Esophagus muscularis mucosa (tissue), 4 donors: ENCODE results near the gene ZG16. TPM values are rescaled to one million over a fixed set of nuclear protein-coding genes. Genes with fewer than 3 reads are reported as not detected.
"Not testable (repeated sequence)": the region's sequence is repeated elsewhere in the genome, so short reads cannot be mapped to it uniquely, and the experiment has no call there.

Experiments
- DNase-seq: peaks from one replicate; pipeline ENCODE4 v3.0.0-alpha.2; 2017; ENCODE audit errors: extremely low spot score
- H3K27ac ChIP-seq, 4 donors: fragments of 200-600 bp; sonication (generic); replicated peaks in 1 of 4; 1 replicate in 3 of 4; 2 replicates in 1 of 4; pipeline ENCODE4 v1.5.1; 2016 to 2019; ENCODE audit warnings: mild to moderate bottlenecking in 1 of 4
- H3K27me3 ChIP-seq, 4 donors: fragments of 200-600 bp; sonication (generic); one replicate each; pipeline versions ENCODE4 v1.5.1 to v1.6.0; 2016 to 2019
- H3K36me3 ChIP-seq, 4 donors: fragments of 200-600 bp; sonication (generic); one replicate each; pipeline ENCODE4 v1.5.1; 2016 to 2019
- H3K4me1 ChIP-seq, 4 donors: fragments of 200-600 bp; sonication (generic); one replicate each; pipeline ENCODE4 v1.5.1; 2016 to 2019
- H3K4me3 ChIP-seq, 4 donors: fragments of 200-600 bp; sonication (generic); 1 replicate in 2 of 4; 2 replicates in 2 of 4; pipeline ENCODE4 v1.5.1; 2016 to 2019; ENCODE audit warnings: mild to moderate bottlenecking in 4 of 4, moderate library complexity in 1 of 4
- H3K9me3 ChIP-seq, 4 donors: fragments of 200-600 bp; sonication (generic); 1 replicate in 3 of 4; 2 replicates in 1 of 4; pipeline ENCODE4 v1.5.1; 2016 to 2019
- EP300 ChIP-seq: sonication (generic); formaldehyde crosslinking; IDR thresholded peaks from one replicate; pipeline ENCODE4 v1.6.1; 2017; ENCODE audit warnings: antibody characterized with exemption
- POLR2A ChIP-seq: fragments of 450-650 bp; IDR thresholded peaks from one replicate; pipeline ENCODE4 v1.6.1; 2017; ENCODE audit warnings: antibody characterized with exemption, moderate library complexity, mild to moderate bottlenecking, low read depth
- POLR2AphosphoS5 ChIP-seq, 2 donors: sonication (generic); formaldehyde crosslinking; IDR thresholded peaks; one replicate each; pipeline ENCODE4 v1.6.1; 2017; ENCODE audit warnings: antibody characterized with exemption in 2 of 2
- WGBS: methylation state at CpG from one replicate; pipeline ENCODE4 v1.1.5; 2018; 5-methylcytosine and 5-hydroxymethylcytosine counted together
- intact Hi-C: fragments of 100-400 bp; cut with DNase I; formaldehyde crosslinking; loops from one replicate; pipeline ENCODE4 v1.15.1; 2023
- total RNA-seq, 4 donors: library from RNA; depleted of rRNA; stranded (reverse); fragments of >200 nt; gene quantifications; one replicate each; pipeline versions ENCODE4 v1.1.0 to v1.2.1, GENCODE V29; 2016
- TF ChIP-seq, protein P1 (sequence below), 3 experiments: fragments of 200-600 bp in 2 of 3; fragments of 450-650 bp in 1 of 3; sonication (generic) in 2 of 3; IDR thresholded peaks; one replicate each; pipeline ENCODE4 v1.5.1; 2017 to 2019; ENCODE audit warnings: antibody characterized with exemption in 3 of 3, mild to moderate bottlenecking in 2 of 3, moderate library complexity in 1 of 3

The ZG16 gene
- total RNA-seq, 4 donors from 2014 or later: 0.23 TPM; not detected in 3

DNA sequence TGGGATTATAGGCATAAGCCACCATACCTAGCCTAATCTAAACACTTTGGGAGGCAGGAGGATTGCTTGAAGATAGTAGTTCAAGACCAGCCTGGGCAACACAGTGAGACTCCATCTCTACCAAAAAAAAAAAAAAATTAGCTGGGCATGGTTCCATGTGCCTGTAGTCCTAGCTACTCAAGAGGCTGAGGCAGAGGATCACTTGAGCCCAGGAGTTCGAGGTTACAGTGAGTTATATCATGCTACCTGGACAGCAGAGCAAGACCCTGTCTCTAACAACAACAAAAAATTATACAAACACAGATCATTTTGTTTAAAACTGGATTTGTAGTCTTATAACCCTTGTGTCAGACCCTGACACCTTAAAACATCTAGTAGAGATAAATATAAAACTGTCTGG is 24.5 kb upstream of the ZG16 start:
- H3K27me3 ChIP-seq: no peaks in the 10 kb centered on the region
- DNase-seq: no peak
- H3K4me1 ChIP-seq: no peaks in the 10 kb centered on the region
- H3K27ac ChIP-seq: no peak overlapping the region
- no peak overlapping the region for H3K4me3 ChIP-seq
- TF ChIP-seq POLR2A (no peak), EP300 (no peak), POLR2AphosphoS5 (IDR thresholded peaks at IDR 0.05) (no peak)
- TF ChIP-seq, protein P1, sequence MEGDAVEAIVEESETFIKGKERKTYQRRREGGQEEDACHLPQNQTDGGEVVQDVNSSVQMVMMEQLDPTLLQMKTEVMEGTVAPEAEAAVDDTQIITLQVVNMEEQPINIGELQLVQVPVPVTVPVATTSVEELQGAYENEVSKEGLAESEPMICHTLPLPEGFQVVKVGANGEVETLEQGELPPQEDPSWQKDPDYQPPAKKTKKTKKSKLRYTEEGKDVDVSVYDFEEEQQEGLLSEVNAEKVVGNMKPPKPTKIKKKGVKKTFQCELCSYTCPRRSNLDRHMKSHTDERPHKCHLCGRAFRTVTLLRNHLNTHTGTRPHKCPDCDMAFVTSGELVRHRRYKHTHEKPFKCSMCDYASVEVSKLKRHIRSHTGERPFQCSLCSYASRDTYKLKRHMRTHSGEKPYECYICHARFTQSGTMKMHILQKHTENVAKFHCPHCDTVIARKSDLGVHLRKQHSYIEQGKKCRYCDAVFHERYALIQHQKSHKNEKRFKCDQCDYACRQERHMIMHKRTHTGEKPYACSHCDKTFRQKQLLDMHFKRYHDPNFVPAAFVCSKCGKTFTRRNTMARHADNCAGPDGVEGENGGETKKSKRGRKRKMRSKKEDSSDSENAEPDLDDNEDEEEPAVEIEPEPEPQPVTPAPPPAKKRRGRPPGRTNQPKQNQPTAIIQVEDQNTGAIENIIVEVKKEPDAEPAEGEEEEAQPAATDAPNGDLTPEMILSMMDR (IDR thresholded peaks at IDR 0.05): no peak
- 83% methylated on average over 1 of the region's 1 CpG for WGBS
- H3K9me3 ChIP-seq: no peaks in the 10 kb centered on the region
- intact Hi-C loops: no loop called here
- H3K36me3 ChIP-seq: no peaks in the 10 kb centered on the region

DNA sequence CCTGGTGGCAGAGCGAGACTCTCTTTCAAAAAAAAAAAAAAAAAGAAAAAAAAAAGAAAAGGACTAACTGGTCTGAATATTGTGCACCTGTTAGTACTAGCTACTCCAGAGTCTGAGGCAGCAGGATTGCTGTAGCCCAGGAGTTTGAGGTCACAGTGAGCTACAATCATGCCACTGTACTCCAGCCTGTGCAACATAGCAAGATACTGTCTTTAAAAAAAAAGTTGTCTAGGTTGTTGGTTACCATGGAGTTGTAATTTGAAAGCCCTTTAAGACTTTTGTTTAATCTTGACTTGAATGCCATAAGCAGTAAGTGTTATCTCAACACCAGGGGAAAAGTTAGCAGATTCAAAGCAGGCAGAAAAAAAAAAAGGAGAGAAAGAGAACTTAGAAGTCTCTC is 21.4 kb upstream of the ZG16 start:
- intact Hi-C loops: no loop called here
- Histone ChIP-seq H3K27ac (no peak overlapping the region), H3K27me3 (no peaks in the 10 kb centered on the region), H3K4me1 (no peaks in the 10 kb centered on the region), H3K9me3 (no peaks in the 10 kb centered on the region), H3K36me3 (no peaks in the 10 kb centered on the region), H3K4me3 (no peak overlapping the region)
- no peak for DNase-seq
- 89% methylated on average over 1 of the region's 1 CpG for WGBS
- TF ChIP-seq, protein P1 (IDR thresholded peaks at IDR 0.05): no peak
- TF ChIP-seq POLR2A: no peak
- TF ChIP-seq POLR2AphosphoS5 (IDR thresholded peaks at IDR 0.05): no peak
- no peak for TF ChIP-seq EP300

DNA sequence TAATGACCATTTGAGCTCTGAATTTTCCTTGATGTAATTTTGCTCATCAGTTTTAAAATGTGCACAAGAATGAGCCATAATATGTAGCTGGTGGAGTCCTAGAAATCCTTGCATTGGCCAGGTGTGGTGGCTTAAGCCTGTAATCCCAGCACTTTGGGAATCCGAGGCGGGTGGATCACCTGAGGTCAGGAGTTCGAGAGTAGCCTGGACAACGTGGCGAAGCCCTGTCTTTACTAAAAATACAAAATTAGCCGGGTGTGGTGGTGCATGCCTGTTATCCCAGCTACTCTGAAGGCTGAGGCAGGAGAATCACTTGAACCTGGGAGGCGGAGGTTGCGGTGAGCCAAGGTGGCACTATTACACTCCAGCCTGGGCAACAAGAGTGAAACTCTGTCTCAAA is 21.0 kb upstream of the ZG16 start:
- intact Hi-C loops: not testable (repeated sequence)
- 86% methylated on average over 8 of the region's 8 CpGs for WGBS

DNA sequence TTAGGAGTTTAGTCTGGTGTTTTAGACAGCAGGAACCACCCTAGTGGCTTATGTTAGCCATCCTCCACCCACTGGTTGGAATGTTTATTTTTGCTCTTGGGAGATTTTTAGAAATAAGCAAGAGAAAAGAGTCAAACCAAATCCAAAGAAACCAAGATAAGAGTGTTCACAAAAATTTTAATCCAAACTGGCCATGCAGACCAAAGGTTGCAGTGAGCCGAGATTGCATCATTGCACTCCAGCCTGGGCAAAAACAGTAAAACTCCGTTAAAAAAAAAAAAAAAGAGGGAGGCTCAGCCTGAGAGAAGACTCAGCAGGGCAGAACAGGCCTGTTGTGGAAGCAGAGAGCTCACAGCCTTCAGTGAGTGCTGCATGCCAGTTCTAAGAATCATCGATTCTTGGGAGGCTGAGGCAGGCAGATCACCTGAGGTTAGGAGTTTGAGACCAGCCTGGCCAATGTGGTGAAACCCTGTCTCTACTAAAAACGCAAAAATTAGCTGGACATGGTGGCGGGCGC is 20.0 kb upstream of the ZG16 start:
- DNase-seq: no peak
- intact Hi-C loops: no loop called here
- TF ChIP-seq POLR2A (no peak), EP300 (no peak), POLR2AphosphoS5 (IDR thresholded peaks at IDR 0.05) (no peak)
- TF ChIP-seq, protein P1 (IDR thresholded peaks at IDR 0.05): no peak
- no peaks in the 10 kb centered on the region for H3K36me3 ChIP-seq
- H3K27ac ChIP-seq: no peak overlapping the region
- H3K27me3 ChIP-seq: no peaks in the 10 kb centered on the region
- 79% methylated on average over 6 of the region's 6 CpGs for WGBS
- no peaks in the 10 kb centered on the region for H3K4me1 ChIP-seq
- no peak overlapping the region for H3K4me3 ChIP-seq
- no peaks in the 10 kb centered on the region for H3K9me3 ChIP-seq

More for the DNA sequence above, 21.0 kb upstream of the ZG16 start:
- H3K27ac ChIP-seq, H3K4me3 ChIP-seq, H3K27me3 ChIP-seq, H3K4me1 ChIP-seq, DNase-seq, H3K36me3 ChIP-seq, H3K9me3 ChIP-seq: not testable (repeated sequence)

DNA sequence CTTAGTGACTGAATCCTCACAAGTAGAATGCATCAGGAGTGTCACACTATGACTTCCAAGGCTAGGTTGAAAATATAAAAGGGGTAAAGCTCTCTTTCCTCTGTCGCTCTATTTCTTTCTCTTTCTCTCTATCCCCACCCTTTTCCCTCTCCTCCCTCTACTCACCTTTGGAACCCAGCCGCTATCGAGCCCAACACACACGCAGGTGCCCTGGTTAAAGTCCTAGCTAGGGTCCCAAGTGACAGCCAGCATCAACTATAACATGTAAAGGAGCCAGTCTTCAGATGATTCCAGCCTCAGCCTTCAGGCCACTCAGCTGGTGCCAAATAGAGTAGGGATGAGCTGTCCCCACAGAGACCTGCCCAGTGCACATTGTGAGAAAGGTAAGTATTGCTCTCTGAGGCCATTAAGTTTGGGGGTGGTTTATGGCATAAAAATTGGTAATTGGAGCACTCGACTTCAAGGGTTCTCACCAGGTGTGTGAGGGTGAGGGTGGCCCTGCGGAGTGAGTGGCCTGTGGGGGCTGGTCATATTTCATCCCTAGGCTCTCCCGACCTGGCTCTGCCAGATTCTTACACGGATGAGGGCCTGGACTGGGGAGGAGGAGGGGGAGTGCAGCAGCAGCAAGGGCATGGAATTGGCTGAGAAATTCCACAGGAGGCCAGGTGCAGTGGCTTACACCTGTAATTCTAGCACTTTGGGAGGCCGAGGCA is 17.3 kb upstream of the ZG16 start:
- 82% methylated on average over 9 of the region's 9 CpGs for WGBS
- Histone ChIP-seq H3K36me3 (no peaks in the 10 kb centered on the region), H3K4me3 (no peak overlapping the region), H3K27ac (no peak overlapping the region), H3K4me1 (no peaks in the 10 kb centered on the region), H3K27me3 (peaks cover 0 to 3% (median 0%) of the 10 kb centered on the region in 4 donors), H3K9me3 (no peaks in the 10 kb centered on the region)
- TF ChIP-seq POLR2AphosphoS5 (IDR thresholded peaks at IDR 0.05): no peak
- TF ChIP-seq, protein P1 (IDR thresholded peaks at IDR 0.05): no peak
- no peak for TF ChIP-seq EP300
- TF ChIP-seq POLR2A: no peak
- DNase-seq: no peak
- intact Hi-C loops: no loop called here

DNA sequence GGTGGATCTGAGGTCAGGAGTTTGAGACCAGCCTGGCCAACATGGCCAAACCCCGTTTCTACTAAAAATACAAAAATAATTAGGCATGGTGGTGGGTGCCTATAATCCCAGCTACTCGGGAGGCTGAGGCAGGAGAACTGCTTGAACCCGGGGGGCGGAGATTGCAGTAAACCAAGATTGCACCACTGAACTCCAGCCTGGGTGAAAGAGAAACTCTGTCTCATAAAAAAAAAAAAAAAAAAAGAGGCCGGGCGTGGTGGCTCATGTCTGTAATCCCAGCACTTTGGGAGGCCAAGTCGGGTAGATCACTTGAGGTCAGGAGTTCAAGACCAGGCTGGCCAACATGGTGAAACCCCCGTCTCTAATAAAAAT is 16.8 kb upstream of the ZG16 start:
- H3K27ac ChIP-seq, DNase-seq, intact Hi-C loops, H3K27me3 ChIP-seq, H3K4me3 ChIP-seq, H3K36me3 ChIP-seq, H3K9me3 ChIP-seq, H3K4me1 ChIP-seq: not testable (repeated sequence)
- 83% methylated on average over 8 of the region's 8 CpGs for WGBS
